H1 (cell line): ENCODE results near the gene MCM8. TPM values are rescaled to one million over a fixed set of nuclear protein-coding genes. Genes with fewer than 3 reads are reported as not detected.

ENCODE experiments used
- CTCF ChIA-PET: fragments of 300-600 bp; sonication (Branson Sonifier 250); formaldehyde crosslinking; loops from one replicate; lab custom pipeline; 2021; ENCODE audit not compliant: partially characterized antibody; lab: Charles Lee
- POLR2A ChIA-PET: fragments of 300-600 bp; sonication (Branson Sonifier 250); formaldehyde crosslinking; loops from one replicate; lab custom pipeline; 2021; ENCODE audit warnings: inconsistent platforms; ENCODE audit not compliant: partially characterized antibody; lab: Charles Lee
- DNase-seq, 2 experiments: peaks; one replicate each; pipeline versions ENCODE4 v3.0.0 to v3.0.0-alpha.2; 2010 to 2022; ENCODE audit warnings: low spot score in 2 of 2, low read depth in 1 of 2, mixed read lengths in 1 of 2
- FAIRE-seq: peaks from 2 replicates; lab custom pipeline; 2011; peaks lifted over from hg19 to GRCh38; lab: Jason Lieb, UNC
- H2AFZ ChIP-seq: 2 replicates; pipeline ENCODE4 v1.8.1; 2012; ENCODE audit warnings: low read length, inconsistent platforms
- H2AK5ac ChIP-seq: 2 replicates; pipeline ENCODE4 v1.6.1; 2013; ENCODE audit warnings: low read depth, low read length
- H2BK120ac ChIP-seq: replicated peaks from 2 replicates; pipeline ENCODE3; 2013; ENCODE audit warnings: low read depth, low read length, inconsistent platforms
- H2BK12ac ChIP-seq: 2 replicates; pipeline ENCODE4 v1.6.1; 2013; ENCODE audit warnings: low read depth, low read length
- H2BK15ac ChIP-seq: 2 replicates; pipeline ENCODE4 v1.6.1; 2013; ENCODE audit warnings: low read length
- H2BK20ac ChIP-seq: 2 replicates; pipeline ENCODE4 v1.6.1; 2013; ENCODE audit warnings: low read length
- H2BK5ac ChIP-seq: 2 replicates; pipeline ENCODE4 v1.6.1; 2013; ENCODE audit warnings: low read depth, low read length
- H3K14ac ChIP-seq: 2 replicates; pipeline ENCODE4 v1.6.1; 2013; ENCODE audit warnings: inconsistent platforms; ENCODE audit not compliant: insufficient read length
- H3K18ac ChIP-seq: 2 replicates; pipeline ENCODE4 v1.6.1; 2013; ENCODE audit warnings: low read length; ENCODE audit errors: extremely low read depth
- H3K23ac ChIP-seq: 2 replicates; pipeline ENCODE4 v1.6.1; 2013; ENCODE audit warnings: inconsistent platforms; ENCODE audit not compliant: insufficient read length
- H3K23me2 ChIP-seq: 2 replicates; pipeline ENCODE4 v1.6.1; 2013; ENCODE audit warnings: low read depth, low read length
- H3K27ac ChIP-seq: 2 replicates; pipeline ENCODE4 v1.6.1; 2011; ENCODE audit warnings: low read depth, low read length, inconsistent platforms
- H3K27me3 ChIP-seq, 4 experiments: replicated peaks in 1 of 4; 1 replicate in 1 of 4; 2 replicates in 3 of 4; pipeline versions ENCODE4 v1.6.1 to v1.8.1; 2011 to 2013; ENCODE audit warnings: low read length in 3 of 4, mild to moderate bottlenecking in 3 of 4, inconsistent platforms in 2 of 4, mixed read lengths in 2 of 4, moderate library complexity in 1 of 4; ENCODE audit not compliant: control insufficient read depth in 3 of 4, insufficient read depth in 3 of 4; ENCODE audit errors: extremely low read depth in 1 of 4
- H3K36me3 ChIP-seq, 4 experiments: 2 replicates each; pipeline versions ENCODE4 v1.6.1 to v1.8.1; 2011 to 2013; ENCODE audit warnings: mild to moderate bottlenecking in 4 of 4, low read length in 3 of 4, moderate library complexity in 2 of 4, control low read depth in 1 of 4, inconsistent platforms in 1 of 4; ENCODE audit not compliant: insufficient read depth in 4 of 4, control insufficient read depth in 2 of 4
- H3K4ac ChIP-seq: replicated peaks from 2 replicates; pipeline ENCODE3; 2013; ENCODE audit warnings: low read length, low read depth, mixed read lengths, inconsistent platforms; ENCODE audit not compliant: insufficient read length
- H3K4me1 ChIP-seq, 4 experiments: replicated peaks in 1 of 4; 1 replicate in 1 of 4; 2 replicates in 3 of 4; pipeline versions ENCODE4 v1.6.1 to v1.8.1; 2011 to 2013; ENCODE audit warnings: low read length in 3 of 4, inconsistent platforms in 2 of 4, mixed read lengths in 1 of 4; ENCODE audit not compliant: insufficient read depth in 4 of 4, control insufficient read depth in 3 of 4
- H3K4me2 ChIP-seq, 2 experiments: 2 replicates each; pipeline versions ENCODE4 v1.6.1 to v1.8.1; 2011 to 2013; ENCODE audit warnings: low read depth in 2 of 2, low read length in 2 of 2, control low read depth in 1 of 2, inconsistent platforms in 1 of 2, mild to moderate bottlenecking in 1 of 2; ENCODE audit not compliant: insufficient read depth in 1 of 2
- H3K4me3 ChIP-seq, 4 experiments: fragments of 200-600, 300-600 bp in 1 of 4; sonication (generic), shearing (Covaris generic), sonication (Bioruptor Twin) in 1 of 4; 2 replicates each; pipeline versions ENCODE4 v1.5.1 to v1.8.1; 2011 to 2016; ENCODE audit warnings: low read length in 4 of 4, low read depth in 3 of 4, control low read depth in 2 of 4, inconsistent platforms in 2 of 4, mild to moderate bottlenecking in 2 of 4, mixed read lengths in 1 of 4, moderate library complexity in 1 of 4; ENCODE audit not compliant: insufficient read depth in 2 of 4; ENCODE audit errors: extremely low read depth in 1 of 4
- H3K56ac ChIP-seq: replicated peaks from 2 replicates; pipeline ENCODE3; 2013; ENCODE audit warnings: low read depth, mild to moderate bottlenecking, mixed read lengths, low read length, inconsistent platforms; ENCODE audit not compliant: insufficient read length
- H3K79me1 ChIP-seq: 2 replicates; pipeline ENCODE4 v1.6.1; 2013; ENCODE audit warnings: low read depth, low read length, control low read depth
- H3K79me2 ChIP-seq, 2 experiments: 2 replicates each; pipeline versions ENCODE4 v1.6.1 to v1.8.1; 2012 to 2013; ENCODE audit warnings: low read length in 2 of 2, mild to moderate bottlenecking in 2 of 2, inconsistent platforms in 1 of 2; ENCODE audit not compliant: insufficient read depth in 2 of 2, control insufficient read depth in 1 of 2
- H3K9ac ChIP-seq, 4 experiments: replicated peaks in 1 of 4; 1 replicate in 1 of 4; 2 replicates in 3 of 4; pipeline versions ENCODE4 v1.6.1 to v1.8.1; 2011 to 2013; ENCODE audit warnings: low read depth in 3 of 4, low read length in 3 of 4, control low read depth in 2 of 4, mild to moderate bottlenecking in 2 of 4, moderate library complexity in 2 of 4, inconsistent platforms in 1 of 4; ENCODE audit errors: extremely low read depth in 1 of 4
- H3K9me3 ChIP-seq, 2 experiments: 2 replicates each; pipeline versions ENCODE4 v1.6.1 to v1.8.1; 2012 to 2013; ENCODE audit warnings: mild to moderate bottlenecking in 2 of 2, moderate library complexity in 2 of 2, control low read depth in 1 of 2, inconsistent platforms in 1 of 2, low read depth in 1 of 2, low read length in 1 of 2, mixed read lengths in 1 of 2; ENCODE audit not compliant: insufficient read depth in 2 of 2
- H4K20me1 ChIP-seq, 2 experiments: replicated peaks in 1 of 2; 2 replicates each; pipeline versions ENCODE3 to v1.8.1; 2011 to 2013; ENCODE audit warnings: inconsistent platforms in 2 of 2, low read length in 2 of 2, mild to moderate bottlenecking in 1 of 2; ENCODE audit not compliant: insufficient read depth in 2 of 2, control insufficient read depth in 1 of 2
- H4K5ac ChIP-seq: 2 replicates; pipeline ENCODE4 v1.6.1; 2013; ENCODE audit warnings: low read length, low read depth, mixed read lengths, inconsistent platforms; ENCODE audit not compliant: insufficient read length
- H4K8ac ChIP-seq: 2 replicates; pipeline ENCODE4 v1.8.0; 2013; ENCODE audit warnings: mild to moderate bottlenecking, moderate library complexity, low read length, inconsistent platforms; ENCODE audit not compliant: insufficient read depth; ENCODE audit errors: extremely low read depth
- H4K91ac ChIP-seq: replicated peaks from 2 replicates; pipeline ENCODE3; 2013; ENCODE audit warnings: low read length, mixed read lengths, inconsistent platforms; ENCODE audit not compliant: insufficient read length
- BACH1 ChIP-seq: IDR thresholded peaks from 2 replicates; pipeline ENCODE4 v1.6.1; 2012; ENCODE audit warnings: low read length, improper control_type of control experiment
- GTF2F1 ChIP-seq: IDR thresholded peaks from 2 replicates; pipeline ENCODE4 v1.6.1; 2012; ENCODE audit warnings: low read depth, low read length, improper control_type of control experiment, borderline replicate concordance
- KDM1A ChIP-seq: fragments of 200-600, 300-600 bp; sonication (generic); IDR thresholded peaks from 2 replicates; pipeline ENCODE4 v1.7.1; 2016; ENCODE audit warnings: mild to moderate bottlenecking, low read length, borderline replicate concordance
- MAX ChIP-seq: IDR thresholded peaks from 2 replicates; pipeline ENCODE4 v1.6.1; 2012; ENCODE audit warnings: inconsistent platforms
- NANOG ChIP-seq: IDR thresholded peaks from 2 replicates; pipeline ENCODE4 v1.6.1; 2011; ENCODE audit warnings: low read length, low read depth, mild to moderate bottlenecking, inconsistent platforms; ENCODE audit not compliant: insufficient read depth, poor library complexity, severe bottlenecking
- POLR2A ChIP-seq, 2 experiments: IDR thresholded peaks; 1 replicate in 1 of 2; 2 replicates in 1 of 2; pipeline ENCODE4 v1.6.1; 2011; ENCODE audit warnings: low read depth in 2 of 2, low read length in 2 of 2, mild to moderate bottlenecking in 2 of 2; ENCODE audit errors: control extremely low read depth in 1 of 2
- POU5F1 ChIP-seq: IDR thresholded peaks from 2 replicates; pipeline ENCODE4 v1.6.1; 2011; ENCODE audit warnings: low read depth, mild to moderate bottlenecking, low read length, moderate library complexity
- RNF2 ChIP-seq: fragments of 200-900, 300-1000 bp; sonication (generic); IDR thresholded peaks from 2 replicates; pipeline ENCODE4 v1.7.1; 2016; ENCODE audit warnings: borderline replicate concordance, low read depth, mild to moderate bottlenecking, antibody characterized with exemption, low read length; ENCODE audit not compliant: poor library complexity, severe bottlenecking; ENCODE audit errors: missing control alignments
- SIRT6 ChIP-seq: IDR thresholded peaks from one replicate; pipeline ENCODE4 v1.7.1; 2012; ENCODE audit warnings: low read length, inconsistent platforms
- SP1 ChIP-seq: IDR thresholded peaks from 2 replicates; pipeline ENCODE4 v1.6.1; 2011; ENCODE audit warnings: low read depth, low read length
- SP2 ChIP-seq: IDR thresholded peaks from 2 replicates; pipeline ENCODE4 v1.6.1; 2012; ENCODE audit warnings: mild to moderate bottlenecking, low read length, inconsistent platforms
- YY1 ChIP-seq: IDR thresholded peaks from 2 replicates; pipeline ENCODE4 v1.6.1; 2011; ENCODE audit warnings: low read depth, mild to moderate bottlenecking, low read length
- WGBS, 2 experiments: shearing (Covaris generic) in 1 of 2; methylation state at CpG; one replicate each; pipeline versions ENCODE4 v1.1.6 to v1.1.7; 2013 to 2015; ENCODE audit warnings: low lambda C conversion rate in 2 of 2, mixed read lengths in 2 of 2, inconsistent platforms in 1 of 2, low coverage in 1 of 2, missing lambda C conversion rate in 1 of 2; ENCODE audit not compliant: insufficient replicate concordance in 2 of 2, insufficient coverage in 1 of 2, insufficient read length in 1 of 2; ENCODE audit errors: extremely low coverage in 1 of 2, missing lambda C conversion rate in 1 of 2; 5-methylcytosine and 5-hydroxymethylcytosine counted together
- polyA plus RNA-seq, 7 experiments: library from polyadenylated mRNA; depleted of rRNA in 3 of 7; stranded (reverse) in 5 of 7; unstranded in 2 of 7; fragments of >200 nt in 5 of 7; fragments of 200-250 nt in 2 of 7; gene quantifications; 1 replicate in 5 of 7; 2 replicates in 1 of 7; 4 replicates in 1 of 7; pipeline versions ENCODE4 v1.2.1 to v1.2.3, GENCODE V29; 2011 to 2013; ENCODE audit warnings: missing spikeins in 2 of 7, mixed read lengths in 2 of 7
- total RNA-seq: library from RNA; stranded (reverse); fragmentation: NEBNext Ultra II Directional; extraction: Animal tissue kit (Norgen Biotek cat#: 25700); gene quantifications from 2 replicates; pipeline ENCODE4 v1.2.1, GENCODE V29; 2021

The MCM8 gene
- total and polyA plus RNA-seq, 2 of the 8 experiments (the other 6 are each of a cell fraction or from before 2014, with no cell fraction given) = 7.1 to 31.9 TPM

- Histone ChIP-seq H2AK5ac (no peak overlapping the region), H3K36me3 (peaks cover 7 to 39% (median 18%) of the 10 kb centered on the region in 4 experiments; a peak in 6 of 8 replicates), H4K20me1 (peaks cover 2% of the 10 kb centered on the region in 2 experiments), H2BK120ac (no peak overlapping the region), H3K18ac (no peak overlapping the region), H3K4me3 (no peak overlapping the region), H3K79me2 (peaks cover 4 to 22% of the 10 kb centered on the region in 2 experiments), H2BK5ac (no peak overlapping the region), H3K9ac (no peak overlapping the region), H3K27me3 (no peaks in the 10 kb centered on the region), H3K4me1 (peaks cover 0 to 4% (median under 1%) of the 10 kb centered on the region in 4 experiments; a peak in 5 of 7 replicates), H2BK12ac (no peak overlapping the region), H3K56ac (no peak overlapping the region), H4K8ac (no peak overlapping the region), H3K23me2 (peaks cover under 1% of the 10 kb centered on the region), H3K27ac (no peak overlapping the region), H2BK15ac (no peak overlapping the region), H4K91ac (no peak overlapping the region), H3K4ac (no peak overlapping the region), H3K79me1 (peaks cover 5% of the 10 kb centered on the region), H3K4me2 (no peak overlapping the region), H2AFZ (no peak overlapping the region), H4K5ac (no peak overlapping the region), H2BK20ac (no peak overlapping the region), H3K14ac (no peak overlapping the region), H3K9me3 (no peaks in the 10 kb centered on the region), H3K23ac (no peak overlapping the region)
- FAIRE-seq (no peak), DNase-seq (no peak)
- POLR2A ChIA-PET = no interaction called here
- 93% methylated on average over 5 of the region's 5 CpGs; no CpG with 5 or more reads in 1 of the 2 experiments for WGBS, 2 experiments
- TF ChIP-seq SP1 = no peak
- TF ChIP-seq POU5F1 = no peak
- TF ChIP-seq NANOG = no peak
- no peak for TF ChIP-seq SIRT6
- TF ChIP-seq GTF2F1 = no peak
- TF ChIP-seq RNF2 = no peak
- TF ChIP-seq POLR2A (IDR thresholded peaks at IDR 0.05; ENCODE audit: control extremely low read depth in 1 of 2, low read depth in 2 of 2, low read length in 2 of 2) = no peak
- TF ChIP-seq YY1 = no peak
- no peak for TF ChIP-seq BACH1
- no peak for TF ChIP-seq SP2
- TF ChIP-seq MAX = no peak
- TF ChIP-seq KDM1A = no peak
- CTCF ChIA-PET = interaction anchor here (1.1 kb wide), 1 partner anchor 60 kb away, joined by 3 read pairs; no protein-coding TSS in a partner anchor
Observed at GRCh38 chr20:6012179-6012578, 61.7 kb downstream of the MCM8 start.
